Right renal cortex interstitium (tissue), 3 donors: ENCODE measurements around the gene NSD1. TPM values are rescaled to one million over a fixed set of nuclear protein-coding genes. Genes with fewer than 3 reads are reported as not detected.
"Not testable (repeated sequence)": the region's sequence is repeated elsewhere in the genome, so short reads cannot be mapped to it uniquely, and the experiment has no call there.

Experiments used
- DNase-seq, 3 donors: peaks; one replicate each; pipeline ENCODE4 v3.0.0-alpha.2; 2013; ENCODE audit warnings: low read depth in 3 of 3, low spot score in 2 of 3
- polyA plus RNA-seq, 3 donors: library from polyadenylated mRNA; unstranded; fragments of 120-200 nt; gene quantifications; one replicate each; pipeline ENCODE4 v1.2.1, GENCODE V29; 2013; ENCODE audit not compliant: insufficient read length in 3 of 3

NSD1 gene
- polyA plus RNA-seq, 3 donors: 58.4 to 63.3 (median 59.7) TPM

DNA sequence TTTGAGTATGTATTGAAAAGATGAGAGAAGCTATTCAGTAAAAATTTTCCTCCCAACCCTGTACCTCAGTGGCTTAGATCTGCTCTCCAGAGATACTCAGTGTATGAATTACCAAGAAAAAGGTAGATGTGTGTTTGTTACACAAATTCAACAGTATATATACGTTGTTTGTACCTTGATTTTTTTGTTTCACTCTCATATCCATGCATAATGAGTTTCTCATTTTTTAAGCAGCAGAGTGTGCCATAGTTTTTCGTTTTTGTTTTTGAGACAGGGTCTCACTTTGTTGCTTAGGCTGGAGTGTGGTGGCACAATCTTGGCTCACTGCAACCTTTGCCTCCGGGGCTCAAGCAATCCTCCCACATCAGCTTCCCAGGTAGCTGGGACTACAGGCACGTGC is 92.2 kb downstream of the NSD1 start:
- no peak for DNase-seq

DNA sequence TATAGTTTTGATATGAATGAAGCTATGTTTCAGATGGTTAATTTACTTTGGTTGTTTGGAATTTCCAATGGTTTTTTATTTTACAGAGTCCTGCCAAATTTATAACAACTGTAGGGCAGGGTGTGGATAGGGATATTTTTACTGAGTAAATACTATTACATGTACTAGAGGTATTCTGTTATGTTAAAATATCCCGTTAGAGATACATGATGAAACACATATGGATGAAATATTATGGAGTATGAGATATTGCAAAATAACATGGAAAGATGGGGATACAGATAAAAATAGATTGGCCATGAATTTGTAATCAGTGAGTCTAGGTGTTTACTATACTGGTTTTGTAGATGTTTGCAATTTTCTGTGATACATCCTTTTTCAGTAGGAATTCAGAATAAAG is 93.3 kb downstream of the NSD1 start:
- DNase-seq: no peak

DNA sequence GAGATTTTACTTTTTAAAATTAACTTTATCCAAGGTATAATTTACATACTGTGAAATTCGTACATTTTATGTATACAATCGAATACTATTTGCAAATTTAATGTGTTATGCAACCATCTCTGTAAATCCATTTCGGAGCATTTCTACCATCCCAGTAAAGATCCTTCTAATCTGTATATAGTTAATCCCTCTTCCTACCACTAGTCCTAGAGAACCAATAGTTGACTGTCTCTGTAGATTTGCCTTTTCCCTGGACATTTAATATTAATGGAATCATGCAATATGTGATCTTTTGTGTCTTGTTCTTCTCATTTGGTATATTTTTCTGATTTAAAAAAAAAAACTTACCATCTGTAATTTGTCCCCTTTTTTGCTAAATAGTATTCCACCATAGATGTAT is 95.2 kb downstream of the NSD1 start:
- DNase-seq: no peak

DNA sequence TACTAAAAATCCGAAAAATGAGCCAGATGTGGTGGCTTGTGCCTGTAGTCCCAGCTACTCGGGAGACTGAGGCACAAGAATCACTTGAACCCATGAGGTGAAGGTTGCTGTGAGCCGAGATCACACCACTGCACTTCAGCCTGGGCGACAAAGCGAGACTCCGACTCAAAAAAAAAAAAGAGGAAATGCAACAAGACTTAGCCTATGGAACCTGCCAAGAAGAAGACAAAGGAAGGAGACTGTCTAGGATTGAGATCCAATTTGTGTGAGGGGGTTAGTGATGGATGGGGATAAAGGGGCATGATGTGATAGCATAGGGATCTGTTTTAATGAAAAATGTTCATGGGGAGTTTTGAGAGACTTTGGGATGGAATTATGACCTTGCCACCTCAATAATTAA is 97.1 kb downstream of the NSD1 start:
- no peak for DNase-seq

DNA sequence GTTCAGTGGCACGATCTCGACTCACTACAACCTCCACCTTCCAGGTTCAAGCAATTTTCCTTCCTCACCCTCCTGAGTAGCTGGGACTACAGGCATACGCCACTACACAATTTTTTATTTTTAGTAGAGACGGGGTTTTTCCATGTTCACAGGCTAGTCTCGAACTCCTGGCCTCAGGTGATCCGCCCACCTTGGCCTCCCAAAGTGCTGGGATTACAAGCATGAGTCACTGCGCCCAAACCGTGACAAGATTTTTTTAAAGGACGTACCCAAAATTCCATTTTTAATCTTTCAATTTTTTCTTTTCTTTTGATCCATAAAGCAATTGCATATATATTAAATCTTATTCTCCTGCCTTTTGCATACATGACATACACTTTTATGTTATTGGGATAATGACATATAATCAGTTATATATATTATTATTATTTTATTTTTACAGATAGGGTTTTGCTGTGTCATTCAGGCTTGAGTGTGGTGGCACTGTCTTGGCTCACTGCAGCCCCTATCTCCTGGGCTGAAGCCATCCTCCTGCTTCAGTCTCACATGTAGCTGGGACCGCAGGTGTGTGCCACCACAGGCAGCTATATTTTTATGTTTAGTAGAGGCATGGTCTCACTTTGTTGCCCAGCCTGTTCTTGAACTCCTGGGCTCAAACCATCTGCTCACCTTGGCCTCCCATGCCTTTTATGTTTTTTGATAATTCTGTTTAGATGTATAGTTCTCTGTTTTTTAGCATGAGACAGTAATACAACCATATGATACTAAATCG is 98.1 kb downstream of the NSD1 start:
- no peak for DNase-seq

DNA sequence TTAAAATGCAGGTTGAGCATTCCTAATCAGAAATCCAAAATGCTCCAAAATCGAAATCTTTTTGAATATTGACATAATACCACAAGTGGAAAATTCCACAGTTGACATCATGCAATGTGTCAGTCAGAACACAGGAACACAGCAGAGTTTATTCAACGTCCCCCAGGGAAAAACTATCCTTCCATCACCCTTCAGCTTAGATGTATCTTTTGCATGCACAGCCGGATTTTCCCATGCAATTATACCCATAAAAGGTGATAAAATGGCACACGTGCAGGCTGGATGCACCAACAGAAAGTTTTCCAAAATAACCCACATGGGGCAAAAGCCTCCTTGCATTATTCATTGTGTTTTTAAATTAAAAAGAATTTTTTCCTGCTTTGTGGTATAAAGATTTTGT is 98.8 kb downstream of the NSD1 start:
- no peak for DNase-seq

DNA sequence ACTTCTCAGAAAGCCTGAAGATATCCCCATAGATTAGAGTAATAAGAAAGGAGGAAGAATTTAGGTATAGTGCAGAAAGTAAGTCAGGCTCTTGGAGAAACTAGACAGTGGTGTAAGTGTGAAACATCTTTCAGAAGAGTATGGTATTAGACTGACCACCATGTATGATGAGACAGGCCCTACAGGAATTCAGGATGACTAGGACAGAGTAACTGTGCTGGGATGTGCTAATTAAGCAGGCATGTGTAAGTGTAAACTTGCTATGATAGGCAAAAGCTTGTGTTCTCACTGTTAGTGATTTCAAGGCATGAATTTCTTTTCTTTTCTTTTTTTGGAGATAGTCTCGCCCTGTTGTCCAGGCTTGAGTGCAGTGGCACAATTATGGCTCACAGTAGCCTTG is 99.2 kb downstream of the NSD1 start:
- no peak for DNase-seq

DNA sequence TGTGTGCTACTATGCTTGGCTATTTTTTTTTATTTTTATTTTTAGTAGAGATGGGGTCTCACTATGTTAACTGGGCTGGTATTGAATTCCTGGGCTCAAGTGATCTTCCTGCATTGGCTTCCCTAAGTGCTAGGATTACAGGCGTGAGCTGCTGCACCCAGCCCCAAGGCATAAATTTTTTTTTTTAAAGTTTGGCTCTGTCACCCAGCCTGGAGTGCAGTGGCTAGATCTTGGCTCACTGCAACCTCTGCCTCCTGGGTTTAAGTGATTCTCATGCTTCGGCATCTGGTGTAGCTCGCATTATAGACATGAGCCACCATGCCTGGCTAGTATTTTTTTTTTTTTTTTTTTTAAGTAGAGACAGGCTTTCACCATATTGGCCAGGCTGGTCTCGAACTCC is 99.6 kb downstream of the NSD1 start:
- DNase-seq: no peak

DNA sequence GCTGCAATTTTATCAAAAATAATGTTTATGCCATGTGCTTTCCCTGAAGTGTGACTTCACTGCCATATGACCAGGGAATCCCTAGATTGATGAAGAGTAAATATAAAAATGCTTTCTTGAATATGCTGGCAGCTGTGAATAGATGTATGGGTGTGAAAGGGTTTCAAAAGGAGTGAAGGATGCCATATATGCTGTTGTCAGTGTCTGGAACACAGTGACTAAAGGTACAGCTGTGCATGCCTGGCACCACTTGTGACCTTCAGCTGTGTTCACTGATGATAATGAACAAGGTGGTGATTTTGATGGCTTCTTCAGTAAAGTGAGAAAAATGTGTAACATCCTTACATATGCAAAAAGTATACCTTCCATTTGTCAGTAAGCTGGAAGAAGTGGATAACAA is 100.2 kb downstream of the NSD1 start:
- DNase-seq: no peak

DNA sequence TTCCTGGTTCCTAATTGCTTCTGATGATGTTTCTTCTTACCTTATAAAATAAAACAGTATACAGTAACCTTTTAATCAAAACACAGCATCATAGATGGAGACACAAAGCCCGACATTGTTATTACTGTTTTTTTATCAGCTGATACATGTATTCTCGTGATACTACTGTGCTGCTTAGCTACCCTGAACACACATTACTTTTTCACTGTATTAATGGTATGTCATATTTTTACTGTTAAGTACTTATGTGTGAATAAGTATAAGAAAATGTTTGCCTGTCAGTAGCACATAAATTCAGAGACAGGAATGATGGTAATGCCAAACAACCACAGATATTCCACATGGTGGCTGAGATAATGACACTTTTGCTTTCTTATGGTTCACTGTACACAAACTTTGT is 101.3 kb downstream of the NSD1 start:
- DNase-seq: no peak

DNA sequence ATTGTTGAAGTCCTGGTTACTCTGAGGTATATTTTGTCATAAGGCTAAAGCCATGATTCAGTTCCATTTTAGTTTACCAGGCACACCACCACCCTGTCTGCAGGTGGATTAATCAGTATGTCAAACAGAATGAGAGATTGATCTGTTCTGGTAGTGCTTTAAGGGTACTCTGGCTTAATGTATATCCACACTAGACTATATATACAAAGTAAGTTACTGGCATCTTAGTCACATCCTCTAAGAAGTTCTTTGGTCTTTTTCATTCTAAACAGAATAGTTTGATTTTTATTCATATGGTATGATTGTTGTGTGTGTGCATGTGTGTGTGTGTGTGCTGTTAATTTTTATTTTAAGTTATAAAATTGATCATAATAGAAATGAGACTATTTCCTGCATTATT is 108.2 kb downstream of the NSD1 start:
- no peak for DNase-seq

DNA sequence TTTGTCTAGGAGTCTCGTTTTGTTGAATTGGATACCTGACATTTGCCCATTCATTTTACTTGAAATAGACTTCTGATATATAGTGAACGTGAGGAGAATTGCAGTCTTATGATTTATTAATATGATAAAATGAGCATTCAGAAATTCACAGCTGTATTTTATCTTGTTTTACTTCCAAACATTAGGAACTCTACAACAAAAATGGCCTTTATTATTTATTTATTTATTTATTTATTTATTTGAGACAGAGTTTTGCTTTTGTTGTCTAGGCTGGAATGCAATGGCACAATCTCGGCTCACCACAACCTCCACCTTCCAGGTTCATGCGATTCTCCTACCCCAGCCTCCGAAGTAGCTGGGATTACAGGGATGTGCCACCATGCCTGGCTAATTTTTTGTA is 108.7 kb downstream of the NSD1 start:
- no peak for DNase-seq

DNA sequence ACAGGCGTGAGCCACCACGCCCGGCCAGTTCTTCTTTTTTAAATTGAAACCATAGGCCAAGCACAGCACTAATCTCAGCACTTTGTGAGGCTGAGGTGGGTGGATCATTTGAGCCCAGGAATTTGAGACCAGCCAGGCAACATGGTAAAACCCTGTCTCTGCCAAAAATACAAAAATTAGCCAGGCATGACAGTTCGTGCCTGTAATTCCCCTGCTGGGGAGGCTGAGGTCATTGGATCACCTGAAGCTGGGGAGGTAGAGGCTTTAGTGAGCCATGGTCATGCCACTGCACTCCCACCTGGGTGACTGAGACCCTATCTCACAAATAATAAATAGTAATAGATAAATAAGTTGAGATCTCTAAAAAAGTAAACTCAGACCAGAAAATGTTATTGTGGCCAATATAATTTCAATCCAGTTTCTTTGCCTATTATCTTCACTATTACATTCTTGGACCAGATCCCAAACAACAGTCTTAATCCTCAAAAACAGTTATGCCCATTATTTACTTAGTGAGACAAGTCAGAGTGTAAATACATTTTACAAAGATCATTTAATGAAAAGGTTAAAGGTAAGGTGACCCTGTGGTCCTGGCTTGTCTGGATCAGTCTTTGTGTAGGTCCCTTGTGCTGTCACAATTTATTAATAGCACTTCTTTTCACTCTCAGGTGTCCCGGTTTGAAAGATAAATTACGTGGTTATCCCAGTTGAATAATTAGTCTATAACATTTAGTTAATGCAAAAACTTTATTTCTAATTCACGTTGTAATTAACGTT is 116.4 kb downstream of the NSD1 start:
- DNase-seq: no peak

DNA sequence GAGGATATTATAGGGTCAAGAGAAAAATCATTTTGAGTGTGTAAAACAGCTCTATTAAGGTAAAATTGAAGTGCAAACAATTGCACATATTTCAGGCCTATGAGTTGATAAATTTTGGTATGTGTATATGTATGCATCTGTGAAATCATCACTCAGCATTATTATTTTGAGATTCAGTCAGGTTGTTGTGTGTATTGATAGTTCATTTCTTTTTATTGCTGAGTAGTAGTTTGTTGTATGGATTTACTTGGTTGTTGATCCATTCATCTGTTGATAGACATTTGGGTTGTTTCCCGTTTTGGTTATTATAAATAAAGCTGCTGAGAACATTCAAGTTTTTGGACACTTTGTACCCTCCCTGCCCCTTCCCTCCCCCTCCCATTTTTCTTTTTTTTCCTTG is 119.7 kb downstream of the NSD1 start:
- DNase-seq: no peak

DNA sequence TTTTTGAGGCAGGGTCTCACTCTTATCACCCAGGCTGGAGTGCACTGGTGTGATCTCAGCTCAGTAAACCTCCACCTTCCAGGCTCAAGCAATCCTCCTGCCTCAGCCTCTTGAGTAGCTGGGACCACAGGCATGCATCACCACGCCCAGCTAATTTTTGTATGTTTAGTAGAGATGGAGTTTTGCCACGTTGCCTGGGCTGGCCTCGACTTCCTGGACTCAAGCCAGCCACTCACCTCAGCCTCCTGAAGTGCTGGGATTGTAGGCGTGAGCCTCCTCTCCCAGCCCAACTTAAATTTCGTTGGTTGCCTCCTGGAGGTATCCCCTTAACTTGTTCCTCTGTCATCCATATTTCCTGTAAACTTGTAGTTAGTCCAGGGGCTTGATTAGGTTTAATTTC is 122.7 kb downstream of the NSD1 start:
- no peak for DNase-seq

DNA sequence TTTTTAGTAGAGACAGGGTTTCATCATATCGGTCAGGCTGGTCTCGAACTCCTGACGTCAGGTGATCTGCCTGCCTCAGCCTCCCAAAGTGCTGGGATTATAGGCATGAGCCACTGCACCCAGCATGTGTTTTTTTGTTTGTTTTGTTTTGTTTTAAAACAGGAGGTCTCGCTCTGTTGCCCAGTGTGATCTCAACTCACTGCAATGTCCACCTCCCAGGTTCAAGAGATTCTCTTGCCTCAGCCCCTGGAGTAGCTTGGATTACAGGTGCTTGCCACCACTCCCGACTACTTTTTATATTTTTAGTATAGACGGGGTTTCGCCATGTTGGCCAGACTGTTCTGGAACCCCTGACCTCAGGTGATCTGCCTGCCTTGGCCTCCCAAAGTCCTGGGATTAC is 125.1 kb downstream of the NSD1 start:
- not testable (repeated sequence) for DNase-seq

DNA sequence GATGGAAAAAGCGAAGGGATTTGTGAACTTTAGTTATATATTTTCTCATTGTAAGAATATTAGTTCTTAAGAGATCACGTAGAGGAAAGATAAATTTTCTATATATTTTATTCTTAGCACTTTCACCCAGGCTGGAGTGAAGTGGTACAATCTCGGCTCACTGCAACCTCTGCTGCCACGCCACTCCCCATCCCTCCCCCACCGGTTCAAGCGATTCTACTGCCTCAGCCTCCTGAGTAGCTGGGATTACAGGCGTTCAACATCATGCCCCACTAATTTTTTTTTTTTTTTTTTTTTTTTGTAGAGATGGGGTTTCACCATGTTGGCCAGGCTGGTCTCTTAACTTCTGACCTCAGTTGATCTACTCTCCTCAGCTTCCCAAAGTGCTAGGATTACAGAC is 127.4 kb downstream of the NSD1 start:
- DNase-seq: no peak

DNA sequence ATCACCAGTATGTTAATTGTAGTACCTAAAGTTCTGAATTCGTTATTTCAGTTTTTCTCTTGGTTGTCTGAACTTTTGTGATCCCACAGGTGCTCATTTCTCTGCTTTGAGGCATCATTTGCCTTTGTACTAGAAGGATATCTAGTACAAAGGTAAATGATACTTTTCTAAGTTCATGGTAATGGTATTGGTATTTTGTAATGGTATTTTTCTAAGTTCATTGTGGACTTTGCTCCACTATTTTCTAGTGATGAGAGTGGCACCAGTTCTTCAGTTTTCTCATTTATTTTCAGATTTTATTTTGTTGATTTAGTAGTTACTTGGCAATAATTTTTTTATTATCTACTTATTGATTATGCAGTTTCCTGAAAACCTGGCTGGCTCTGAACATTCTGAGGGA is 127.9 kb downstream of the NSD1 start:
- no peak for DNase-seq

DNA sequence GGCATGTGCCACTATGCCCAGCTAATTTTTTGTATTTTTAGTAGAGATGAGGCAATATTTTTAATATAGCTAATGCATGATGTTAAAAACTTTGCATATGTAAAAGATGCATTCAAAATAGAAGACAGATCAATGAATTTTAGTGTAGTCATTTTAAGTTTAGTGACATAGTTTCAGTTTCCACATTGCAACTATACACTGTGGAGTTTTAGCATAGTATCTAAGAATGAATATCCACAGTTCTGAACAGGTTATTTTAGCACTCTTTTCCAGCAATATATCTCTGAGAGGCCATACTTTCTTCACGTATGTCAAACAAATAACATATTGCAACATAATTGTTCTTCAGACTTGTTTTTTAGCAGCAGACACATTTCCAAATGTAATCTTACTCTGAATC is 130.6 kb downstream of the NSD1 start:
- DNase-seq: no peak

DNA sequence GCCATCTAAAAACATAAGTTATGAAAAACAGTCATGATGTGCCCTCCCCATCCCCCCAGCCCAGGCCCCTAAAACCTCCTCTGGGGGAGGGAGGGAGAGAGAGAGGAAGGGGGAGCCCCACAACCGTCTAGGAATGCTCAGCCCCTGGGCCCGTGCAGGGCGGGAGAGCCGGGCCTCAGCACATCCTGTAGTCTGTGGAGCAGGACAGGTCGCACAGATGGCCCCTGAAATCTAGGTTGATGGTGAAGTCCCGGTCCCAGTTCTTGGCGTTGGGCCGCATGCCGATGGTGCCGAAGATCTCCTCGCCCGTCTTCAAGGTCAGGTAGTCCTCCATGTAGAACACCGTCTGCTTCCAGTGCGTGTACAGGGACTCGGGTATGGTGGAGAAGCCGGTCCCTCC is 131.8 kb downstream of the NSD1 start:
- DNase-seq: no peak

DNA sequence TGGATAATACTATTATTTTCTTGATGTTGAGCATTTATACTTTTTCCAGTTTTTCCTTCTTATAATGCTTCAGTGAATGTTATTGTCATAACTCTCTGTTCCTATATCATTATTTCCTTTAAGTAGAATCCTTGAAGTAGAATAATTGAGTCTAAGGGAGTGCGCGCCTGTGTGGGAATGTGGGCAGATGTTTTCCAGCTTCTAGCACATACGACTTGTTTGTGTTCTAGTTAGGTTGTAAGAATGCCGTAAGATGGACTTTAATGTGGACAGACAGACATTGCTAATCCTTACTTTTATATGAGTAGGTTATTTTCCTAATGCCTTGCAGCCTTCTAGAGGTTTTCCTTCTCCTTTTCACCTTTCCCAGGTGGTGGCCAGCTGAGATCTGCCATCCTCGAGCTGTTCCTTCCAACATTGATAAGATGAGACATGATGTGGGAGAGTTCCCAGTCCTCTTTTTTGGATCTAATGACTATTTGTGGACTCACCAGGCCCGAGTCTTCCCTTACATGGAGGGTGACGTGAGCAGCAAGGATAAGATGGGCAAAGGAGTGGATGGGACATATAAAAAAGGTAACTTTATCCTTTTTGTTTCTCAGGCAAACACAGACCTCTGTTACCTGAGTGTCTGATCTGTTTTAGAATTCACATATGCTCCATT is 135.8 kb downstream of the NSD1 start:
- no peak for DNase-seq

DNA sequence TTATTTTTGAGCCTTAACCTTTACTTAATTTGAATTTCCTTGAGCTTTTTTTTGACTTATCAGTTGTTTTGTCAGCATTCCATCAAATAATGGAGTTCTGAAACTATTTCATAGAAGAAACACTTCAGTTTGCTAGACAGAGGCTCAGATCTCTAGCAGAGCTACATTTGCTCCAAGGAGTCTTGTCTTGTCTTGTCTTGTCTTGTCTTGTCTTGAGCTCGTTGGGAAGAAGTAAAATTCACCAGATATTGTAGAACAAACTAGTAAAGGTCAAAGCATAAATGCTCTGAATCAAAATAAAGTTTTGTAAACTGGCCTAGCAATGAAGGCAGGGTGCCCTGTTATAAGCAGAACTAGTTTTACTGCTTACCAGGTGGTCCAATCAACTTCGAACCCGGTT is 136.4 kb downstream of the NSD1 start:
- DNase-seq: no peak
